GM19193 (cell line): ENCODE data around the gene OTOF.

ENCODE experiments used
- POLR2A ChIP-seq: IDR thresholded peaks from 4 replicates; pipeline ENCODE4 v1.6.1; 2011; ENCODE audit not compliant: insufficient read depth, insufficient read length; ENCODE audit errors: extremely low read depth

OTOF gene

GRCh38 chr2:26430826-26431225 is 47.1 kb downstream of the OTOF start:
- no peak for TF ChIP-seq POLR2A

- TF ChIP-seq POLR2A: no peak
Measured at GRCh38 chr2:26429779-26430578, 47.9 kb downstream of the OTOF start.

- TF ChIP-seq POLR2A: no peak
Measured at GRCh38 chr2:26428846-26429245, 49.1 kb downstream of the OTOF start.

GRCh38 chr2:26424221-26424620 is 53.7 kb downstream of the OTOF start:
- TF ChIP-seq POLR2A: no peak

- TF ChIP-seq POLR2A: no peak
Measured at GRCh38 chr2:26423750-26424149, 54.2 kb downstream of the OTOF start.

- TF ChIP-seq POLR2A: no peak
Measured at GRCh38 chr2:26422947-26423629, 54.8 kb downstream of the OTOF start.

GRCh38 chr2:26421961-26422360 is 56.0 kb downstream of the OTOF start:
- no peak for TF ChIP-seq POLR2A

GRCh38 chr2:26414311-26414710 is 63.6 kb downstream of the OTOF start:
- no peak for TF ChIP-seq POLR2A

- no peak for TF ChIP-seq POLR2A
Measured at GRCh38 chr2:26412091-26412673, 65.7 kb downstream of the OTOF start.

GRCh38 chr2:26411419-26411818 is 66.5 kb downstream of the OTOF start:
- TF ChIP-seq POLR2A: no peak

GRCh38 chr2:26410764-26411243 is 67.1 kb downstream of the OTOF start:
- no peak for TF ChIP-seq POLR2A

GRCh38 chr2:26409785-26410184 is 68.1 kb downstream of the OTOF start:
- TF ChIP-seq POLR2A: no peak

GRCh38 chr2:26407526-26407925 is 70.4 kb downstream of the OTOF start:
- no peak for TF ChIP-seq POLR2A
